Activated naive CD8-positive, alpha-beta T cell treated with anti-CD3 and anti-CD28 coated beads, Interleukin-2, amount 50 U/mL, for 16 hours (primary cell): Measurements from ENCODE around the gene MAOB.
"Not testable (repeated sequence)": the region's sequence is repeated elsewhere in the genome, so short reads cannot be mapped to it uniquely, and the experiment has no call there.

Experiments
- DNase-seq: peaks from one replicate; pipeline ENCODE4 v3.0.0-alpha.2; 2020; ENCODE audit warnings: low read depth, low spot score

Gene MAOB

DNA sequence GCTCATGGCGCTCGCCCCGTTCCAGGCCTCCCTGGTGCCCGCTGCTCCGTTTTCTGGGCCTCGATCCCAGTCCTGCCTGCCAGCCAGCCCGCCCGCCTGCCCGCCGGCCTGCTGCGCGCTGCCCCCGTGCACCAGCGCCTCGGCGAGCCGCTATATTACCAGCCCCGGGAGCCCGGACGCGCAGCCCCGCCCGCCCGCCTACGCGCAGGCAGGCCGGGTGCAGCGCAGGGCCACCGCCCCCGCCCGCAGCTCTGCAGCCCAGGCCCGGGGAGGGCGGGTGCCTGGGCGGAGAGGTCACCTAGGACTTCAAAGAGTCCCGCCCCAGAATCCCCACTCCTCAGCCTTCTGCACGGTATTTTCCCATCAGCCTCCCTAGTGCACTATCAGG lies at the start of gene MAOB:
MAOB (minus strand) TSS at position 157 of the 388 bp plus-strand sequence; CDS start at position 6, 151 bp downstream.
- DNase-seq, result no peak

DNA sequence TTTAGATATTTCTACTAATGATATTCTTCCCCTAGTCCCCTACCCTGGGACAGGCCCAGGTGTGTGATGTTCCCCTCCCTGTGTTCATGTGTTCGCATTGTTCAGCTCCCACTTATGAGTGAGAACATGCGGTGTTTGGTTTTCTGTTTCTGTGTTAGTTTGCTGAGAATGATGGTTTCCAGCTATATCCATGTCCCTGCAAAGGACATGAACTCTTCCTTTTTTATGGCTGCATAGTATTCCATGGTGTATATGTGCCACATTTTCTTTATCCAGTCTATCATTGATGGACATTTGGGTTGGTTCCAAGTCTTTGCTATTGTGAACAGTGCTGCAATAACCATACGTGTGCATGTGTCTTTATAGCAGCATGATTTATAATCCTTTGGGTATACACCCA lies 39.8 kb upstream of the MAOB start:
- DNase-seq, result not testable (repeated sequence)

DNA sequence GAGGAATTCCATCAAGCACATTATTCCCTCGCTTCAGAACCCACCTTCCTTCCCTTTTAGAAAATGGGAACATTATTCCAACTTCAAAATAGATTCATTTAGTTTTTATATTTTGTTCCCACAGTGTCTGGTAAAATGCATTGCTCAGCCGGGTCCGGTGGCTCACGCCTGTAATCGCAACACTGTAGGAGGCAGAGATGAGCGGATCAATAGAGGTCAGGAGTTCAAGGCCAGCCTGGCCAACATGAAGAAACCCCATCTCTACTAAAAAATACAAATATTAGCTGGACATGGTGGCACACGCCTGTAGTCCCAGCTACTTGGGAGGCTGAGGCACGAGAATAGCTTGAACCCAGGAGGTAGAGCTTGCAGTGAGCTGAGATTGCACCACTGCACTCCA lies 28.5 kb upstream of the MAOB start:
- DNase-seq, result not testable (repeated sequence)

DNA sequence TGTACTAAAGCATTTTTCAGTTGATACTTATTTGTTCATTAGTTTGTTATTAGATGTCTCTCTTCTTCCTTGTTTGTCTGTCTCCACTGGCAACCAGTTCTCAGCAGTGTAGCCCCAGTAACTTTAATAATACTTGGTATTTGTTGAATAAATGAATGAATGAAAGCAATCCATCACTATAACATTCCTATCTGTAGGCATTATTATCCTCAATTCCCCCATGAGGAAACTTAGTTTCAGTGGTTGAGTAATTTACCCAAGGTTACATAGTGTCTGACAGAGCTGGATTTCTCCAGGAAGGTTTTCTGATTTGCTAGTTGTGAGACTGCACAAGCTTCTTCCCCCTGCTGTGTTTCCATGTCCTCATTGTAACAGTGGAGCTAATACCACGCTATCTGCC lies 27.8 kb upstream of the MAOB start:
- DNase-seq, result no peak

DNA sequence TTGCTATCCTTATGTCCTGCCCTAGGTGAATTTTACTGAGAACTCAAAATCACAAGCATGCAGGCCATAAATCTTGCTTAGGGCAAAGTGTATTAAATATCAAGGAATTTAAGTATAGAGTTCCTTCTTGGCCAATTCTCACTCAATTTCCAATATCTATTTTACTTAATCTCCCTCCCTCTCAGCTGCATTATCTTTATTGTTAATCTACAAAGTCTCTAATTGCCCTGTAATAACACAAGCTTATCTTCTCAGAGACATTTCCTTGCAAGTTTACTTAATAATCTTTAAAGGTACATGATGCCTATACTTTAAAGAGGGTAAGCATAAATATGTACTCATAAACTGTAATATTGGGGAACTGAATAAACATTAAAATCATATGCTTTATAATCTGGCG lies 26.9 kb upstream of the MAOB start:
- no peak for DNase-seq

DNA sequence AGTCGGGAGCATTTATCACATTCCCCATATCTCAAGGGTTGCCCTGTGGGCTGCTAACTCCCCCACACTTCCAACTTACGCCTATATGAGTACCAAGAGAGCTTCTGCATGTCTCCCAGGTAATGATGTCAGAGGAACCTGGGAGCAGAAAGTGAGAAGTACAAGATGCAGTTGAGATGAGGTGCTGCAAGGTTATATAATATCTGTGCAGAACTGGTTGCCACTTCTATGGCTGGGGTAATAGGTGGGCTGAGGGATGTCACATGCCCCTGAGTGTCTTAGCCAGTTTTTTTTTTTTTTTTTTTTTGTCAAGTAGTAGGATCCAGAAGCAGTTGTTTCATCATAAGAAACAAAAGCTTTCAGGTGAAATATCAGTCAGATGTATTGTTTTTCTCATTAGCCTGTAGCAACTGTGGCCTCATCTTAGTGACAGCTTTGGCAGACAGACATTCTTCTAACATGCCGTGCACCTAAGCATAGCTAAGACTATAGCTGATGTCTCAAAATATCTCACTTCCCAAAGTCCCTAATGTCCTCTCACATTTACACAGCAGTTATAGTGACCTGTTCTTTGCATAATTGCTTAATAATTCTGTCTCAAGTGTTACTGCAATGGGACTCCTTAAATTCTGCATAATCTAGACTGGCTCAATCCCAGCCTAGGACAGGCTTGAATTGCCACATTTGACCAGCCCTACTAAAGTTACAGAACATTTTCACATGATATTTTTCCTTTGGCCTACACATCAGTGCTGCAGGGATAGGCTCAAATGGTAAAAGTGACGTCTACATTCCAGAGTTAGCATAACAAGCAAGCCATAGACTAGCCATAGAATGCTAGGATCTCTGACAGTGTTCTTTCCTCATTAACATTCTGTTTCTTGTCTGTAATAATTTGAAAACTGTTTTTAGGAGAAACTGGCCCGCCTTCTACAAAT lies 17.9 kb upstream of the MAOB start:
- no peak for DNase-seq

DNA sequence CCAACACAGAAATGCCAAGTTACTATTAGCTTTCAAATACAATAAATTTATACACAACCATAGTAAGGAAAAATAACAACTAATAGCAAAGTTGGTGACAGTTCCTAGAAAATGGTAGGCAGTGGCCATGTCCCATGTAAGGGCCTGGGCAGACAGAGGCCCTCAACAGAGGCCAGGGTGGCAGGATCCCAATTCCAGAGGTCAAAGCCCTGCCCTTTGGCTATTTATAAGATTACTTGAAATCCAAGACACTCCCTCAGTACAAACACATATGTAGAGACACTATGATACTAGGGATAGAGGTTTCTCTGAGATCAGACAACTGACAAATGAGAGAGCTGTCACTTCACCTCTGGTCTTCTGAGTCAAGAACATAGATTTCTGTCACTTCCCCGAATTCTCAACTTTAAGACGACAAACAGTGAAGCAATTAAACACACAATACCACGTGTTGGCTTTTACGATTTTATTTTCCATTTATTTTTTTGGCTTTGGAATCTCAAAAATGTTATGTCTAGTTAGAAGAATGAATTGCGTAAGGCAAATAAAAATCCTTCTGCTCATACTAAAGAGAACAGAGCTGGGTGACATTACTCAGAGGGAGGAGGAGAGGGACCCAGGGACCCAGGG lies 16.3 kb upstream of the MAOB start:
- no peak for DNase-seq

DNA sequence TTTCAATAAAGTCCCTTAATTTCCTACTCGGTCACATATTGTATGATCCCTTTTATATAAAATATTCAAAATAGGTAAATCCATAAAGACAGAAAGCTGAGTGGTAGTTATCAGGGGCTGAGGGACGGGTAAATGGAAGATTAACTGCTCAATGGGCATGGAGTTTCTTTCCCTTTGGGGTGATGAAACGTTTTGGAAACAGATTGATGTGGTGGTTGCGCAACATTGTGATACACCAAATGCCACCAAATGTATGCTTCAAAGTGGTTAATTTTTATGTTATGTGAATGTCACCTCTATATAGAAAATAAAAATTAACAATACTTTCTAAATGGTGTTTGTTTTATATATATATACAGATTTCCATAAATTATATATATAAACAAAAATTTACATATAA lies 15.0 kb upstream of the MAOB start:
- DNase-seq, result no peak

DNA sequence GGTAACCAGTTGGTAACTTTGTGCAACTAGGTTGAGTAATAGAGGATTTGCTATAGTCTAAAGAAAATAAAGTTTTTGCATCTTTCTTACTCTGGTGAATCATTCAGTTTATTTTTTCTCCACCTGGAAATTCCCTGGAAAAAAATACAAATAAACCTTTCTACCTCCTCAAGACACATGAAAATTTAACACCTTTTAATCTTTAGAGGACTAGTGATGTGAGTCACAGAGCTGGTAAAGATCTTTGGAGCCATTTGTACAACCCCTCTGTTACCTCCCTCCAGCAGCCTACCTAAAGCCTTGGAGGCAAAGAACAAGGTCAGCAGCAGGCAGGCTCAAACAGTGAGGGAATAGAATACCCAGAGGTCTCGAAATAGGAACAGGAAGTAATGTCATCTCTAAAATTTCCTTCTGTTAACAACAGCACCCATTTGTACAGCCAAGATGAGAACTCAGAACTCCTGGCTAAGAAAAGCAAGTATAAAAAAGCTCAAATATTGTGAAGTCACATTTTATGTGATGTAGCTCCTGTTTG lies 10.2 kb upstream of the MAOB start:
- no peak for DNase-seq

DNA sequence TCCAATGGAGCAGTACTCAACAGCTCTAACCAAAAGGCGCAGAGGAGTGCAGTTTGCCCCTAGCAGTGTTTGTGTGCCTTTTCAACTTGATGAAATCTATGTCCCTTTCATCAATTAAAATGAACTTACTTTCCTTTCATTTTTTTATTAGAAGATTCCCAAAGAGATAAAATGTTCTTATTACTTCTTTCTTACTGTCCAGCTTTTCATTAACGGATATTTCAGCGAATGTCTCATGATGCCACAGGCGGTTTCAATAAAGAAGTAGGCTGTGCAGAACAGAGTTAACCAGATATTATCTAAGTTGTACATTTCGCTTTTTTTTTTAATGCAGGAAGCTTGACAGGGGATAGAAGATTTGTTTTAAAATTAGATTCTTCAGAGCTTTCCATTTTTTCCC lies 3.4 kb upstream of the MAOB start:
- DNase-seq, result no peak

DNA sequence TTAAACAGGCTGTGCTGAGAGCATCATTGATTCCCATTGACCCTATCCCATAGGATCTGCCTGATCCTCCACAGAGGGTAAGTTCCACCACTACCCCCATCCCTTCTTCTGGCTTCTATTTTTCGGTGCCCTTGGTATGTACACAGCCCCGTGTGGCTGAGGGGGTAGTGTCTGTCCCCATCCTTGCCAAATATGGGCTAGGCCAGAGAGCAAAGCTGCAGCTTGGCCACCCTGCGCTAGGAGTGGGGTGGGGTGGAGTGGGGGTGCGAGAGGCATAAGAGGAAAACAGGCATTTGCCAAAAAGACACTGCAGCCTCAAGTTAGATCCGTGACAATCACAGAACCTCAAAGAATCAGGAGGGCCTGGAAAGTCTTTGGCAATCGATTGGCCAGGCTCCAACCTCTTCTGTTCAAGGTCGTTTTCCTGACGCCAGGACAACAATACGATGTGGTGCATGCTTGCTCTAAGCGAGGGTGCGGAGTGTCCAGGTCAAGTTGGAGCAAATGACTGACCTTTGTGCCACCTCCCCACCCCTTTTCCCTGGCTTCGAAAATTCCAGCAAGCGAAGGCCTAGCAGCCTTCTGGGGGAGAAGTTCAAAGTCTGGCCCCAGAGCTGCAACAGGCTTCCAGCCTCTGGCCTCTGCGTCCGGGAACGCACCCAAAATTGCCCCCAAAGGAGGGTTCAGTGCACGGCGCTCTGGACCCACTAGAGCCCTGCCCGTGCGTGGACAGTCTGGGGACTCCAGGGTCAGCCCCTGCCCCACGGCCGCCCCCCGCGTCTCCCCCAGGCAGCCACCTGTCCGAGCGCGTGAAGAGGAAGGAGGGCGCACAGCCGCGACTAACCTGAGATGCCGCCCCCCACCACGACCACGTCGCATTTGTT lies 598 bp downstream of the MAOB start:
- DNase-seq, result no peak

DNA sequence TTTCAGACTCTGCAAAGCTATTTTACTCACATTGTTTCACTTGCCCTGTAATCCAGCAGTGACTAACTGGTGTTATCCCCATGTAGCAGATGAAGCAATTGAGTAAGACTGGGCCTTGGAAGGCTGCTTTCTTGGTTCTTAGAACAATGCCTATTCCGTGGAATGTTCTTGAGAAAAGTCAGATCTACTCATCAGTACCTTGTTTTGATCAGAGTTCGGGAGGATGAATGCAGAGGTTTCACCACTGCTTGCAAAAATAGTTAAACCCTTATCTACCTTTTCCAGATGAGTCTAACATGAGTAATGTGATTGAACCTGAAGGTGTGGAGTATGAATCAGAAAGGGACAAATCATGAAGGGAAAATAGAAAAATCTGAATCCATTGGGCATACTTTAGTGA lies 1.8 kb downstream of the MAOB start:
- DNase-seq, result no peak

DNA sequence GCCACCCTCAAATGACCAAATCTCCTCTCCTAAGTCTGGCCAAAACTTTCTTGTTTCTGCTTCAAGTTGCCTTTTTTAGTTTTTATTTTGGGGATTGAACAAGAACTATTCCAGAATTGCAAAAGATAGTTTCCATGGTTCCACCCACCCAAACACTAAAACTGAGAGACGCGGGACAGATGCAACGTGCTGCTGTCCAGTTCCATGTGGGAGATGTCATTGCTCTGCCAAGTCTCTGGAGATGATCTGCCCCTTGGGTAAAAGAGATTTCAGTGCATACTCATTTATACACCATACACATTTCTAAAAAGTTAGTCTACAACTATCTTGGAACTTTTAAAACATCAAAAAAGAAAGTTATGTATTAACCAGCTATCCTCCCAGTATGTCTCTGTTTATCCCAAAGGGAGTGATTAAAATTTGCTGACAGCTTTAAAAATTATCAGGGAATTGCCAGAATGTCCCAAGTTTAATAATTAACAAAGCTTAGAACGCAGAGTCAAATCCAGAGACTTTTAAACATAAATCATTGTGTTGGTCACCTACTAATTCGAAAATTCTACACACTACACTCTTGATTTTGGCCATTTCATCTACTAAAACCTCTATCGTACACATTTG lies 3.2 kb downstream of the MAOB start:
- no peak for DNase-seq

DNA sequence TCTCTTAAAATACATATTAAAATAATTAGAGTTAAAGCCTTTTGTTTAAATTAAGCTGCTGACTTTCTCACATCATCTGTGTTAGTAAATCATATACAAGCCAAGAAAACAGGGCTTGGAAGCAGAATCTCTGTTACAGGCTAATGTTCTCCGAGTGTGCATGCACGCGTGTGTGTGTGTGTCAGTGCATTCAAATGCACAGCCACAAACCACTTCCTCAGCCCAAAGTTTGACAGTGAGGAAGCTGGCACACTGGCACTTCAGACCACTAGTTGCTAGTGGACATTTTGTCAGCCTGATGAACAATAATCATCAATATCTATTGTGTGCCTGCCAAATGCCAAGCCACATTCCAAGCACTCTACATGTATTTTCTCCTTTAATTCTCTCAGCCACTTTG lies 5.6 kb downstream of the MAOB start:
- no peak for DNase-seq

DNA sequence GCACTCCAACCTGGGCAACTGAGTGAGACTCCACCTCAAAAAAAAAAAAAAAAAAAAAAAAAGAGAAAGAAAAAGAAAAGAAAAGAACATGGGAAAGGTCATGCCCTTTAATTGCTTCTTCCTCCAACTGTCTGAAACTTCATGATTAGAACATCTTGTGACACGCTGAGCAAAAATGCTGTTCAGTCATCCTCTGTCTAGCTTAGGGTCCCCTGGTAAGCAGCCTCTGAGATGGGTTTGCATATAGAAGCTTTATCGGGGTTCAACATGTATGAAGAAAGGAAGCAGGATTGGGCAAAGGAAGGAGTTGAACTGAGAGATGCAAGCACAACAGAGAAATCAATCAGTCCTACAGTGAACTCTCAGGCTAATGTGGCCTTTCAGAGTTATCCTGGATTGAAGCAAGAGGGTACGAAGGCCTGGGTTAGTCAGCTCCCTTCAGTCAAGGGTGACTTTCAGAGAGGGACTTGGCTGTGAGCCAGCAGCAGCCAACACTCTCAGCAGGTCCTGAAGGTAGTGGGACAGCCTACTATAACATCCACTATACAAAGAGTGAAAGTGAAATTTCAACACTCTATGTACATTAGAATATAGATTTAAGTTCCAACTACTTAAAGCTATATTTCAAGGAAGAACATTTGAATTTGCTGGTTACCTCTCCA lies 11.4 kb downstream of the MAOB start:
- no peak for DNase-seq

DNA sequence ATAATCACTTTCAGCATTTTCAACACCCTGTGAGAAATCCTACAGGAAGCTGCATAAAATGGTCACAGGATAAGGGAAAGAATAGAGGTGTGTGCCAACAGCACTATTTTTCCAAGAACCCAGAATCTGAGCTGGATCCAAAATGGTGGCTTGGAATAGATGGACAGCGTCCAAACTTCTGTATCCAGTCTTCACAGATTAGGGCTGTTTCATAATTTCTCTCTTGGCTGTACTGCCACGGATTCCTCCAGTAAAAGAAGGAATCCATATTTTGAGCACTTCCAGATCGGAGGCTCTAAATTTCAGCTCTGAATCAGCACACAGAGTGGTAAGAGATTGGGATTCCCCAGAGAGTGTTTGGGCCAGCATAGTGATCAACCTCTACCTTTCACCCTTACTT lies 12.2 kb downstream of the MAOB start:
- DNase-seq, result no peak

DNA sequence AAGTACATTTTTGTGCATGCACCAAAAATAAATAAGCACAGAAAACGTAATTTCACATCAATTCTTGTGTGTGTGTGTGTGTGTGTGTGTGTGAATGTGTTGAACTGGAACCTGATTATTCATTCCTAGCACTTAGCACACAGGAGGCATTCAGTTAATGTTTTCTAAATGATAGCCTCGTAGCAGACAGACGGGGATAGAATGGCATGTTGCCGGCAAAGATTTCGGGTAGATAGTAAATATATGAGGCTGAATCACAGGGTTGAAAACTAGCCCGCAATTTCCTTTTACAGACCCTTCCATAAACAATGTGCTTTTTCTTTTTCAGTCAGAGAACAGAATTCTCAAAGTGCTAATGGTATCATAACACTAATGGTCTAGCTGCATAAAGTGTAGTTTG lies 13.5 kb downstream of the MAOB start:
- DNase-seq, result no peak

DNA sequence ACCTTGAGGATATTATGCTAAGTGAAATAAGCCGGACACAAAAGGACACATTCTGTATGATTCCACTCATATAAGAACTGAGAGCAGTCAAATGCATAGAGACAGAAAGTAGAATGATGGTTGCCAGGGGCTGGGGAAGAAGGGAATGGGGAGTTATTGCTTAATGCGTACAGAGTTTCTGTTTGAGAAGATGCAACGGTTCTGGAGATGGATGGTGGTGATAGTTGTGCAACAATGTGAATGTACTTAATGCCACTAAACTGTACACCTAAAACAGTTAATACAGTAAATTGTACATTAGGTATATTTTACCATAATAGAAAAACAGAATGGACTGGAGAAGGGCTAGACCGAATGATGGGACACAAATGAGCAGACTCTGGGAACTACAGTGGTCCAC lies 15.8 kb downstream of the MAOB start:
- DNase-seq, result no peak

DNA sequence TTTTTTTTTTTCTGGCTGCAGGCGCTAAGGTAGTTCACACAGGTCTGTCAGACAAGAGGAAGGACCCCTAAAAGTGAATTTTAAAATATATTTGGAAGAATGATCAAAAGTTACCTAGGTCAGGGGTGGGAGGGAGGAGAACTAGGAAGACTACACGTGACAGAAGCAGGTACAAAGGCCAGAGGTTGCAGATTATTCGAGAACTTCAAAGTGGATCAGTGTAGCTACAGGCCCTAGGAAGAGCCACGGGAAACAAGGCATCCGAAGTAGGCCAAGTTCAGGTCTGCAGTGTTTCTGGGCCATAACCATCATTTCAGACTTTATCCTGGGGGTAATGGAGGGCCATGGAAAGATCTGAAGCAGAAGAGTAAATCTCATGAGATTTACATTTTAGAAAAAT lies 16.5 kb downstream of the MAOB start:
- no peak for DNase-seq

DNA sequence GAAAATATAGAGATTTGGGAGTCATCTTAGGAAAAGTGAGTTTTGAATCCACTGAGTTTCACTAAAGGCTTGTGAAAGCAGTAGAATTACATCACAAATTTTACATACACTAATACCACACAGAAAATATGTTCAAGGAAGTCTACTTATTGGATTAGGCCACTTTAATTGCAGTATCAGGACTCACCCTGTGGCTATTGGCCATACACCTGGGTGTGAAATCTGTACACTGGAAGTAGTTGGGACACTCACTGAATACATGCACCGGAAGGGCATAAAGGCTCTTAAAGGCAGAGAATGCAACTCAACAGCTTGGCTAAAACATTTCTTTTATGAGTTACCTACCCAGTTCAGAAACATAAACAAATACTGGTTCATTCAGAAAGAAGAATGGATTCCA lies 19.8 kb downstream of the MAOB start:
- DNase-seq, result no peak

DNA sequence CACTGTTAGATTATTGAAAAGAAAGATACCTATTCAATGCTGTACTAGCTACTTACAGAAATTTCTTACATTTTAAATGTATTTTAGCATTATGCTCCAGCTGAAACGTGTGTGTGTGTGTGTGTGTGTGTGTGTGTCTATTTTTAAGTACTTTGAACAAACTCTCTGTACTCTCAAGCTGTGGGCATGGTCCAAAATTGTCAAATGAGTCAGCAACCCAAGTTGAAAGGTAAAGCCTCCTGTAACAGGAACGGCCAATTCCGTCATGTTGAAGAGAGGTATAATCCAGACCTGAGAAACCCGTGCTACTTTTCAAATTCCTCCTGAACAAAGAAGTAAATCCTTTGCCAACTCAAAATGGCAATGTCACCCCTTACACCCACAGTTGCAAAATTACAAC lies 20.5 kb downstream of the MAOB start:
- DNase-seq, result no peak
